Fibroblast of lung (primary cell): ENCODE results near the gene AGBL4.

Source experiments
- CTCF ChIP-seq, 2 donors: IDR thresholded peaks in 1 of 2; conservative IDR thresholded peaks in 1 of 2; 1 replicate in 1 of 2; 2 replicates in 1 of 2; pipeline ENCODE4 v1.5.1; 2011 to 2012; ENCODE audit warnings: low read length in 2 of 2, control low read depth in 1 of 2, inconsistent platforms in 1 of 2, low read depth in 1 of 2, mild to moderate bottlenecking in 1 of 2
- EZH2 ChIP-seq: IDR thresholded peaks from 2 replicates; pipeline ENCODE4 v1.5.1; 2012; ENCODE audit warnings: low read length, control low read depth, mild to moderate bottlenecking; ENCODE audit errors: missing control alignments

- TF ChIP-seq CTCF (conservative IDR thresholded peaks at IDR 0.05 in 1 of 2, IDR thresholded peaks at IDR 0.05 in 1 of 2; ENCODE audit: low read depth in 1 of 2, low read length in 2 of 2) = no peak
- TF ChIP-seq EZH2 = no peak
Measured at GRCh38 chr1:48808496-48808895, 1215.3 kb downstream of the AGBL4 start.
